GM10248 (cell line): Measurements from ENCODE around the gene SEMA3G.

ENCODE experiments used
- CTCF ChIA-PET: fragments of 300-600 bp; sonication (Branson Sonifier 250); formaldehyde crosslinking; extraction: SDS; loops from one replicate; lab custom pipeline; 2021; ENCODE audit warnings: antibody characterized with exemption; lab: Yijun Ruan, JAX
- POLR2A ChIA-PET: fragments of 350-650 bp; sonication (Branson Sonifier 250); formaldehyde crosslinking; extraction: SDS; loops from one replicate; lab custom pipeline; 2020; ENCODE audit warnings: antibody characterized with exemption; lab: Yijun Ruan, JAX
- DNase-seq: peaks from one replicate; pipeline ENCODE4 v3.0.0; 2012; ENCODE audit errors: extremely low spot score
- CTCF ChIP-seq: IDR thresholded peaks from 2 replicates; pipeline ENCODE4 v1.5.1; 2012; ENCODE audit warnings: mild to moderate bottlenecking, low read depth; ENCODE audit errors: extremely low read depth, missing control alignments, control extremely low read depth

SEMA3G gene

DNA sequence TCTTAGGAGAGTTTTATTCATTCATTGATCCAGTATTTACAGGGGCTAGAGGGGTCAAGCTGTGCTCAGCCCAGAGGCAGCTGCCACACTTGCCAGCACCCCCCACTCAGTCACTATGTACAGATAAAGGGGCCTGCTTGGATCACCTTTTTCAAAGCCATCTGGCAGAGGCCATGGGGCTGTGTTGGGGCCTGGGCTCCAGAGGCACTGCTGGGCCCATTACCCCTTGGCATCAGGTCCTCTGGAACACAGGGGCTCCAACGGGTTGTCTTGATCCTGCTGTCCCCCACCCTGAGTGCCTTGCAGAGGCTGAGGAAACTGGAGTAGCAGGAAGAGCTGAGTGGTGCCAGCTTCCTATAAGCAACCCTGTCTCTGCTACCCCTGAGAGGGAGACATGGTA, 43.9 kb downstream of the SEMA3G start:
- POLR2A ChIA-PET: no interaction called here
- TF ChIP-seq CTCF: no peak
- DNase-seq: no peak
- CTCF ChIA-PET: interaction anchor here (1.0 to 1.6 kb wide), 3 partner anchors 12 to 62 kb away, joined by 3 to 5 read pairs (median 3); no protein-coding TSS in a partner anchor

DNA sequence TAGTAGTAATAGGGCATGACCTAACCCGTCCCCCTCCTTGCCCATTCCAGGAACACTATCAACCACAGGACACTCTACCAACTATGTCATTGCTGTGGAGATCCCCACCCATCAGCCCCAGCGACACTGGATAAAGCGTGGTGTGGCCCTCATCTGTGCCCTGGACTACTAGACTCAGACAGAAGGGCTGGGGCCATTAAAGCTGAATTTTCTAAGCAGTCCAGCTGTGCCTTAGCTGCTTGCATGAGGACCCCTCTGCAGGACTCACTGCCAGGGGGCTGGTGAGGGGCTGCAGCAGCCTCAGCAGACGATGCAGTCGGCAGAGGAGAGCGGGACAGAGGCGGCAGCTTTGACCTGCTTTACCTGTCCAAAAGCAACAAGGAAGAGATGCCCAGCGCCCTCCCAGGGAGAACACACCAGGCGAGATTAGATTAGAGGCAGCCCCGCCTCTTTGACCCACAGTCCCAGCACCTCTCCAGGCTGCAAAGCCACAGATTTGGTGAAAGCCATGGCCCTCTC, 44.6 kb downstream of the SEMA3G start:
- no peak for TF ChIP-seq CTCF
- POLR2A ChIA-PET: interaction anchor here (1.2 kb wide), 1 partner anchor 20 kb away, joined by 4 read pairs; no protein-coding TSS in a partner anchor
- CTCF ChIA-PET: interaction anchor here (1.3 to 1.6 kb wide), 2 partner anchors 16 to 45 kb away, joined by 3 read pairs; no protein-coding TSS in a partner anchor
- DNase-seq: no peak

- DNase-seq: no peak
- ChIA-PET CTCF (interaction anchor here (1.3 to 2.0 kb wide), 2 partner anchors 15 to 46 kb away, joined by 3 to 6 read pairs; no protein-coding TSS in a partner anchor), POLR2A (interaction anchor here (1.2 kb wide), 1 partner anchor 19 kb away, joined by 4 read pairs; no protein-coding TSS in a partner anchor)
- no peak for TF ChIP-seq CTCF
These were observed 45.3 kb downstream of the SEMA3G start for GRCh38 chr3:52399593-52399992.

DNA sequence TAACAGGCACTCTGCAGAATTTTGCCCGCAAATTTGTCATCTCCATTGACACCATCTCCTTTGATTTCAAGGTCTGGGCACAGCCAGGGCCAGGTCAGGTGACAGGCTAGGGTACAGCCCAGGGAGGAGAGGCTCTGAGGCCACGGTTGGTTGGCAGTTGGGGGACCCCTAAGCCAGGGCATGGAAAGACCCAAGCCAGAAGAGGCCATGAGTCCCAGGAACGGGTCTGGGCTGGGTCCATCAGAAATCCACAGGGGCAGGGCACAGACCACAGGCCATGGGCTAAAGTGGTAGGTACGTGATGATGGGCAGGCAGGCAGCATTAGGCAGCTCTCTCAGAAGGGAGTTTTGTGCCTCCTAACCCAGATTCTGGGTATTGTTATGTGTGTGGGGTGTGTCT, 45.8 kb downstream of the SEMA3G start:
- no peak for TF ChIP-seq CTCF
- no peak for DNase-seq
- ChIA-PET POLR2A (no interaction called here), CTCF (interaction anchor here (1.2 to 2.0 kb wide), 3 partner anchors 15 to 60 kb away, joined by 3 to 6 read pairs (median 3); no protein-coding TSS in a partner anchor)

DNA sequence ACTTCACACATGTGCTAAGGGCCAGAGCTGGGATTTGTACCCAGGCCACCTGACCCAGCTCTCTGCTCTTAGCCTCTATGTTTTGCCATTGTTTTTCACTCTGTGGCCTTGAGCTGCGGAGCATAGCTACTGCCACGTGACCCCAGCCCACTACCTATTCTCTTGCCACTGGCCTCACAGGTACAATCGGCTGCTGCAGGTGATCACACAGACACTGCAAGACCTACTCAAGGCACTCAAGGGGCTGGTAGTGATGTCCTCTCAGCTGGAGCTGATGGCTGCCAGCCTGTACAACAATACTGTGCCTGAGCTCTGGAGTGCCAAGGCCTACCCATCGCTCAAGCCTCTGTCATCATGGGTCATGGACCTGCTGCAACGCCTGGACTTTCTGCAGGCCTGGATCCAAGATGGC, 46.2 kb downstream of the SEMA3G start:
- no peak for DNase-seq
- no peak for TF ChIP-seq CTCF
- CTCF ChIA-PET: interaction anchor here (0.7 to 2.0 kb wide), 4 partner anchors 10 to 59 kb away, joined by 3 to 6 read pairs (median 3); no protein-coding TSS in a partner anchor
- POLR2A ChIA-PET: no interaction called here

GRCh38 chr3:52397676-52398399, 47.1 kb downstream of the SEMA3G start:
- POLR2A ChIA-PET: no interaction called here
- no peak for TF ChIP-seq CTCF
- no peak for DNase-seq
- CTCF ChIA-PET: interaction anchor here (1.2 to 2.0 kb wide), 2 partner anchors 48 to 58 kb away, joined by 3 to 6 read pairs; no protein-coding TSS in a partner anchor
